ENCODE results near the gene ENOX1.

ENOX1 gene

GRCh38 chr13:43221611-43222010, 565.2 kb downstream of the ENOX1 start:
- H3K36me3 ChIP-seq (ENCODE audit: control insufficient read depth in 2 of 2, insufficient read depth in 1 of 2, low read length in 2 of 2) = no peaks in the 10 kb centered on the region
- H3K9me3 ChIP-seq (ENCODE audit: control insufficient read depth, insufficient read depth, low read depth, low read length) = no peaks in the 10 kb centered on the region
- no peaks in the 10 kb centered on the region for H3K4me1 ChIP-seq (ENCODE audit: control insufficient read depth, insufficient read depth, low read length)
- H3K4me3 ChIP-seq (ENCODE audit: low read depth, low read length) = no peak overlapping the region
- ChIA-PET POLR2A (no interaction called here), CTCF (no interaction called here)
- no peak overlapping the region for H3K27ac ChIP-seq (ENCODE audit: extremely low read depth, low read depth, low read length)
- TF ChIP-seq ZNF623 (tag by site-specific recombination; IDR thresholded peaks at IDR 0.05) = no peak
- no peak for TF ChIP-seq KLF17 (tag by site-specific recombination; IDR thresholded peaks at IDR 0.05)
- TF ChIP-seq MZF1 (tag by site-specific recombination; IDR thresholded peaks at IDR 0.05; ENCODE audit: borderline replicate concordance) = no peak

- H3K36me3 ChIP-seq (ENCODE audit: control insufficient read depth in 2 of 2, insufficient read depth in 1 of 2, low read length in 2 of 2) = no peaks in the 10 kb centered on the region
- no peaks in the 10 kb centered on the region for H3K9me3 ChIP-seq (ENCODE audit: control insufficient read depth, insufficient read depth, low read depth, low read length)
- CTCF ChIA-PET = no interaction called here
- H3K4me1 ChIP-seq (ENCODE audit: control insufficient read depth, insufficient read depth, low read length) = no peaks in the 10 kb centered on the region
- no peak overlapping the region for H3K4me3 ChIP-seq (ENCODE audit: low read depth, low read length)
- TF ChIP-seq ZNF664 (tag by site-specific recombination; IDR thresholded peaks at IDR 0.05) = no peak
- no peak for TF ChIP-seq ZNF785 (tag by site-specific recombination; IDR thresholded peaks at IDR 0.05)
- POLR2A ChIA-PET = no interaction called here
- no peak overlapping the region for H3K27ac ChIP-seq (ENCODE audit: extremely low read depth, low read depth, low read length)
These were observed 565.7 kb downstream of the ENOX1 start for GRCh38 chr13:43220873-43221595.

GRCh38 chr13:43214124-43214523, 572.6 kb downstream of the ENOX1 start:
- H3K27ac ChIP-seq (ENCODE audit: extremely low read depth, low read depth, low read length) = no peak overlapping the region
- POLR2A ChIA-PET = interaction anchor here (0.6 kb wide), 1 partner anchor 1782 kb away, joined by 3 read pairs; no protein-coding TSS in a partner anchor
- no peaks in the 10 kb centered on the region for H3K9me3 ChIP-seq (ENCODE audit: control insufficient read depth, insufficient read depth, low read depth, low read length)
- TF ChIP-seq ZIC2 (tag by site-specific recombination; IDR thresholded peaks at IDR 0.05) (no peak), ZNF510 (tag by site-specific recombination; IDR thresholded peaks at IDR 0.05; ENCODE audit: insufficient replicate concordance) (no peak), KLF1 (tag by site-specific recombination; IDR thresholded peaks at IDR 0.05) (no peak), SP7 (tag by site-specific recombination; IDR thresholded peaks at IDR 0.05) (no peak), ZNF10 (tag by site-specific recombination; IDR thresholded peaks at IDR 0.05) (no peak)
- H3K36me3 ChIP-seq (ENCODE audit: control insufficient read depth in 2 of 2, insufficient read depth in 1 of 2, low read length in 2 of 2) = no peaks in the 10 kb centered on the region
- CTCF ChIA-PET = no interaction called here
- no peak overlapping the region for H3K4me3 ChIP-seq (ENCODE audit: low read depth, low read length)
- no peaks in the 10 kb centered on the region for H3K4me1 ChIP-seq (ENCODE audit: control insufficient read depth, insufficient read depth, low read length)

- no peaks in the 10 kb centered on the region for H3K36me3 ChIP-seq (ENCODE audit: control insufficient read depth in 2 of 2, insufficient read depth in 1 of 2, low read length in 2 of 2)
- H3K4me3 ChIP-seq (ENCODE audit: low read depth, low read length) = no peak overlapping the region
- ChIA-PET POLR2A (no interaction called here), CTCF (no interaction called here)
- H3K9me3 ChIP-seq (ENCODE audit: control insufficient read depth, insufficient read depth, low read depth, low read length) = no peaks in the 10 kb centered on the region
- no peaks in the 10 kb centered on the region for H3K4me1 ChIP-seq (ENCODE audit: control insufficient read depth, insufficient read depth, low read length)
- no peak overlapping the region for H3K27ac ChIP-seq (ENCODE audit: extremely low read depth, low read depth, low read length)
- TF ChIP-seq ZNF623 (tag by site-specific recombination; IDR thresholded peaks at IDR 0.05) = no peak
- no peak for TF ChIP-seq ZNF146 (tag by site-specific recombination; IDR thresholded peaks at IDR 0.05)
- no peak for TF ChIP-seq ZNF239 (tag by site-specific recombination; IDR thresholded peaks at IDR 0.05)
- TF ChIP-seq ZBTB6 (tag by site-specific recombination; IDR thresholded peaks at IDR 0.05) = no peak
- no peak for TF ChIP-seq ZSCAN18 (tag by site-specific recombination; IDR thresholded peaks at IDR 0.05)
- TF ChIP-seq ZNF221 (tag by site-specific recombination; IDR thresholded peaks at IDR 0.05; ENCODE audit: borderline replicate concordance) = no peak
- no peak for TF ChIP-seq PRDM2 (tag by site-specific recombination; IDR thresholded peaks at IDR 0.05; ENCODE audit: borderline replicate concordance)
- TF ChIP-seq SCRT1 (tag by site-specific recombination; IDR thresholded peaks at IDR 0.05; ENCODE audit: borderline replicate concordance) = no peak
- no peak for TF ChIP-seq ZNF23 (tag by site-specific recombination; IDR thresholded peaks at IDR 0.05; ENCODE audit: borderline replicate concordance)
These were observed 579.9 kb downstream of the ENOX1 start for GRCh38 chr13:43206838-43207237.

Data from HEK293 (cell line).